GM18861 (cell line): Measurements from ENCODE around the gene PTPN13.
"Not testable (repeated sequence)": the region's sequence is repeated elsewhere in the genome, so short reads cannot be mapped to it uniquely, and the experiment has no call there.

Experiments
- ATAC-seq: cut with Tn5 transposase; IDR thresholded peaks from one replicate; pipeline ENCODE4 v1.9.1; 2021; ENCODE audit not compliant: unreplicated experiment

The PTPN13 gene

DNA sequence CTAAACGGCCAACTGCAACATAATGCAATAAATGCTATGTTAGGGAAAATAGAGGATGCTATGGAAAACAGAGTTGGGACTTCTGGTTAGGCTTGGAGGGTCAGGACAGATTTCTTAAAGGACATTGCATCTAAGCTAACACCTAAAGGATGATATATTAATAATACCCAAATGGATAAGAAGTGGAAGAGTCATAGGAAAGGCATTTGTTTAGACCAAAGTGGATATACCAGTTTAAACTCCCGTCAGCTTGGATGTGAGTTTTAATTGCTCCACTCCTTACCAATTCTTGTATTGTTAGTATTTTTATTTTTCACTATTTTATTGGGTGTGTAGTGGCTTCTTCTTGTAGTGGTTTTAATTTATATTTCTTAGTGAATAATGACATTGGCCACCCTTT, 93.9 kb downstream of the PTPN13 start:
- no peak for ATAC-seq

DNA sequence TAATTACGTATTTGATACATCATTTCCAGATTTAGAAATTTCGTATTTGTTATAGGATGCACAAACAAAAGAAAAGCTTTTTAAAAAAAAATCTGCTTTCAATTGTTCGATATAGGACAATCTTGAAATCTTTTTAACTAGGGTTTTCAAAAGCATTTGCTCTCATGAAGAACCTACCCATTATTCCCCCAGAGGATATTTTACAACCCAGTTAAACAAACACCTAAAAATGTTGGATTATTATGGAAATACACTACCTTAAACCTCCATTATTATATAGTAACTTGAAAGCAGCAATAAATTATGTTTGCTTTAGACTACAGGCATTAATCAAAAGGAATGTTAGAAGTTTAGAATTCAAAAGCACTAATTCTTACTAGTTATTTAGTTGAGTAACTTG, 110.5 kb downstream of the PTPN13 start:
- ATAC-seq, result no peak

DNA sequence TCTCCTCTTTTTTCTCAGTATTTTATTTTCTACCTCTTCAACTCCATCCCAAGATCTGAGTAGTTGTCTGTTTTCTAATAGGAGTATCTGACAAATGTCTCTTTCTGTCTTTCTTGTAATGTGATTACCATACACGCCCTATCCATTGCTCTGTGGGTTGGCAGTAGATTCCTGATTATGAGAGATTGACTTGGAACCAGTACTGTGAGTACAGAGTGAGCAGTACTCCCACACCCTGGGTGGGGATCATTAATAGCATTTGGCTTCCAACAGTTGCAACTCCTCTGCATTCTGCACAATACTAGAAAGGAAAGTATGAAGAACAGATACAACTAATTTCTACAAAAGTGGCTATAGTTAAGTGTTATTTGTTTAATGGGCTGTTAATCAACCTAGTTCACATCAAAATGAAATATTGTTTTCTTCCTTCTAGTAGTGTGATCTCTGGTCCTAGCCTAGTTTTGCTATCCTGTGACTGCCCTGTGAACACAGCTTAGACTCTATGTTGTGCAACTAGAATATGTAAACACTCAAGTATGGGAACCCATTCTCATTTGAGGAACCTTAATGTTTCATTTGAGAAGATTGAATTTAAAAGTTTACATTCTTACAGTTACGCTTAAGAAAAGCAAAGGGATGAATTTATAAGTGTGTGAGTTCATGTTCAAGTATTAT, 112.9 kb downstream of the PTPN13 start:
- no peak for ATAC-seq

DNA sequence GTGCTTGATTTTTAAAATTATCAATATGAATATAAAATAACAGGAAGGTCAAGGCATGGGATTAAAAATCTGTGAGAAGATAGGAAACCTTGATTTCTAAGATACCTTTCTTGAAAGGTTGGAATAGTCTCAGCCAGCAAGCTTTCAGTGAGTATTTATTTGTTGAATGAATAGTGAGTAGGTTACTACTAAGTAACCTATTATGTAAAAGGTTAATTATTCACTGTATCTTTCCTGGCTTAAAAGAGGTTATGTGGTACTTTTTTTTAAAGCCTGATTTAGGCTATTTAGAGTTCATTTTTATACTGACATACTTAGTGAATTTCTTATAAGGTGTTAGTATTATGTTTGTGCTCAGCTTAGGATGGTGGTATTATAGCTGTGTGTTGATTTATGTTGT, 123.5 kb downstream of the PTPN13 start:
- peak; percentile 93 for ATAC-seq

DNA sequence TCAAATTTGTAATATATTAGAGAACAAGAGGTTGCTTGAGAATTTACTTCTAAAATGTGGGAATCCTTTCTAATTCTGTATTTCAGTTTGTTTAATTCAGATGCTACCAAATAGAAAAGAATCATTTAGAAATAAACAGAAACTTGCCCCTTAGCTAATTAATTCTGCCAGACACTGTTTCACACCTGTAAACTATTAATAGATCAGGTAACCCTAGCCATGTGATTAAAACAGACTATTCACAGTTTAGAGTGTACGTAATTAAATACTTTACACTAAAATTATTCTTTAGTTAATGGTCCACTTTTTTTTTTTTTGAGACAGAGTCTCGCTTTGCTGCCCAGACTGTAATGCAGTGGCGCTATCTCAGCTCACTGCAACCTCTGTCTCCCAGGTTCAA, 124.0 kb downstream of the PTPN13 start:
- no peak for ATAC-seq

DNA sequence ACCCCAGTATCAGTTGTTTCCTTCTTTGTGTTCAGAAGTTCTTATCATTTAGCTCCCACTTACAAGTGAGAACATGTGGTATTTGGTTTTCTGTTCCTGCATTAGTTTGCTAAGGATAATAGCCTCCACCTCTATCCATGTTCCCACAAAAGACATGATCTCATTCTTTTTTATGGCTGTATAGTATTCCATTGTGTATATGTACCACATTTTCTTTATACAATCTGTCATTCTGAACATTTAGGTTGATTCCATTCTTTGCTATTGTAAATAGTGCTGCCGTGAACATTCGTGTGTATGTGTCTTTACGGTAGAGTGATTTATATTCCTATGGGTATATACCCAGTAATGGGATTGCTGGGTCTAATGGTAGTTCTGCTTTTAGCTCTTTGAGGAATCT, 125.0 kb downstream of the PTPN13 start:
- ATAC-seq, result not testable (repeated sequence)

DNA sequence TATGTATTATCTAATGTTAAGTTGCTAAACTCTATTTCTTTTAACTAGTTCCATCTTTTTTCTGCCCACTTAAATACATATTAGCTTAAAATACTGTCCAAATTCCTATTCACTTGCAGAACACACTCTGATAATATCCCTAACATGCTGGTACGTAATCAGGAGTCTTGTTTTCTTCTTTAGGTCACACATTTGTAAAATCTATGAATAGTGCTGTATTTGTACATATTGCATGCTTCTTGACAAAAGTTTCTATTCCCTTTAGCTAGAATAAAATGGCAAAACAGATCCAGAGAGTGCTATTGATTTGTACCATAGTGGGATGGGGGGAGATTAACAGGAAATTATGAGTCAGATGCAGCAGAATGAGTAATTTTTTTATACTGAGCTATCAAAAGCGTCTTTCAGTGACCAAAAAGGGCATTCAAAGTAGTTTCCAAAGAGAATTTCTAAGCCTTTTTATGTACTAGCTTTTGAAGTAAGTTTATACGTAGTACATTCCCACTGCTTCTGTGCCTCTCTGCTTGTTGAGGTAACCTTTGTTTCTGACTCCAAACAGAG, 126.5 kb downstream of the PTPN13 start:
- ATAC-seq, result no peak

DNA sequence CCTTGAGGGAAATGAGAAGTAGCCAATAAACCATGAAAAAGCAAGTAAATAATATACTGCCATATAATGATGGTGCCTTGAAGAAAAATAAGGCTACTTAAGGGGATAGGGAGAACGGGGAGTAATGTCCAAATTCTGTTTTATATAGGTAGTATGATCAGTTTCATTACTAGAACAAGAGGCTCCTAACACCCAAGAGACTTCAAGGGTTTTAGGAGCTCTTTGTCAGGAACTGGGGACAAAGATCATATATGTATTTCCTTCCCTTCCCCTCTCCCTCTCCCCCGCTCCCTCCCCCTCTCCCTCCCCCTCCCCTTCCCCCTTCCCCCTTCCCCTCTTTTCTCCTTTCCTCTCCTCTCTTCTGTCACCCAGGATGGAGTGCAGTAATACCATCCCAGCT, 127.3 kb downstream of the PTPN13 start:
- no peak for ATAC-seq

DNA sequence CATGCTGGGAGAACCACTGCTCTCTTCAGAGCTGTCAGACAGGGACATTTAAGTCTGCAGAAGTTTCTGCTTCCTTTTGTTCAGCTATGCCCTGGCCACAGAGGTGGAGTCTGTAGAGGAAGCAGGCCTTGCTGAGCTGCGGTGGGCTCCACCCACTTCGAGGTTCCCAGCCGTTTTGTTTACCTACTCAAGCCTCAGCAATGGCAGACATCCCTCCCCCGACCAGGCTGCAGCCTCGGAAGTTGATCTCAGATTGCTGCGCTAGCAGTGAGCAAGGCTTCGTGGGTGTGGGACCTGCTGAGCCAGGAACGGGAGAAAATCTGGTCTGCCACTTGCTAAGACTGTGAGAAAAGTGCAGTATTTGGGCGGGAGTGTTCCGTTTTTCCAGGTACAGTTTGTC, 136.2 kb downstream of the PTPN13 start:
- no peak for ATAC-seq

DNA sequence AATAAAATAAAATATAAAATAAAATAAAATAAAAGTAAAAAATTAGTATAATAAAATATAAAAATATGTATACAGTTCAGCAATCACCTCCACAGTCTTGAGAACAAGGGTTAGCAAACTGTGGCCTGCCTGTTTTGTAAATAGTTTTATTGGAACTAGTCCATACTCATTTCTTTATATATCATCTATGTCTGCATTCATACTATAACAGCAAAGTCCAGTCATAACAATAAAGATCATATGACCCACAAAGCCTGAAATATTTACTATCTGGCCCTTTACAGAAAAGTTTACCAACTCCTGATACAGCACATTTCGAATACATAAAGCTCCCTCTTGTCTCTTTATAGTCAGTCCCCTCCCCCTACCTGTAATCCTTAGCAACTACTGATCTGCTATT, 143.1 kb downstream of the PTPN13 start:
- no peak for ATAC-seq

DNA sequence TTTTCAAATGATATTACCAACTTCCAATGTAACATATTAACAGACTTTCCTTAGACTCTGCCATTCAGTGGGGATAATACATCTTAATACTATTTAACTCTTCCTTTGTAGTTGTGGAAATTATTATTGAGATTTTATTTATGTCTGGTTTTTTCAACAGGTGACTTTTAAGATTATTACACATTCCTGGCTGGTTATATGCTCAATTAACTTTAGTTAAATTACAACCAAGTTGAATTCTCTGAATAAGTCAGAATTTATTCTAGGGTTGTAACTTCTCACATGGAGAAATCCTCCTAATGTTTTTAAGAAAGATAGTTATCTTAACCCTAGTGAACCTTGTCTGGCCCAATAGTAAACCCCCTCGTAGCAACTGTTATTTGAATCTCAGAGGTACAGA, 147.7 kb downstream of the PTPN13 start:
- no peak for ATAC-seq

DNA sequence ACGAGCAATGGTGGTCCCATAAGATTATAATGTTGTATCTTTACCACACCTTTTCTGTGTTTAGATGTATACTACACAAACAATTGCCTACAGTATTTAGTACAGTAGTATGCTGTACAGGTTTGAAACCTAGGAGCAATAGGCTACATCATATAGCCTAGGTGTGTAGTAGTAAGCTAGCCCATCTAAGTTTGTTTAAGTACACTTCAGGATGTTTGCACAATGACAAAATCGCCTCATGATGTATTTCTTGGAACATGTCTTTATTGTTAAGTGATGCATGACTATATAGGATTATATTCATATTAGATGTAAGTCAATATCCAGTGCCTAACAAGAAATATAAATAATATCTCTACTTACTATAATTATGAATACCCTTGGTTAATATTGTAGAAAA, 150.5 kb downstream of the PTPN13 start:
- no peak for ATAC-seq

DNA sequence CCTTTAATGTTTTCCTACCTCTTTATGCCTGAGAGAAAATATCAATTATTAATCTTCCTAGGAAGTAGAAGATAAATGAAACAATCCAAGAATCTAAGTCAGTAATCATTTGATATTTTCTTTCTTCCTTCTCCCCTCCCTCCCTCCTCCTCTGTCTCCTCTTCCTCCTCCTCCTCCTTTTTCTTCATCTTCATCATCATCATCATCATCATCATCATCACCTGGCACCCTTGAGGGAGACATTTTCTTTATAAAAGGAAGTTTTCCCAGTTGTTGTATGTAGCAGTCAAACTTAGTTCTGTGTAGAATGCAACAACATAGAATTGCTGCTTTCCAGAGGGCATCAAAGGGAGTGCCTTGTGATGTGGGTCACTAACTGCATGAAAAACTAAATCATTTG, 155.0 kb downstream of the PTPN13 start:
- ATAC-seq, result no peak

DNA sequence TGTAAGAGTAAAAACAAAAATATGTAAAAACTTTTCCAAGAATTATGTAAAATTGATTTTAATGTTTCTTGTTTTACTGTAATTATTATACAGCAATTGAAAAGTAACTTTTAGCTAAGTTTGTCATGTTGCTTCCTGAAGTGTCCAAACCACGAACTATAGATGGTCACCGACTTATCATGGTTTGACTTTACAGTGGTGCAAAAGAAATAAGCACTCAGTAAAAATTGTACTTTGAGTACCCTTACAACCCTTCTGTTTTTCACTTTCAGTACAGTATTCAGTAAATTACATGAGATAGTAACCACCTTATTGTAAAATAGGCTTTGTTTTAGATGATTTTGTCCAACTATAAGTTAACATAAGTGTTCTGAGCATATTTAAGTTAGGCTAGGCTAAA, 161.3 kb downstream of the PTPN13 start:
- ATAC-seq, result no peak

DNA sequence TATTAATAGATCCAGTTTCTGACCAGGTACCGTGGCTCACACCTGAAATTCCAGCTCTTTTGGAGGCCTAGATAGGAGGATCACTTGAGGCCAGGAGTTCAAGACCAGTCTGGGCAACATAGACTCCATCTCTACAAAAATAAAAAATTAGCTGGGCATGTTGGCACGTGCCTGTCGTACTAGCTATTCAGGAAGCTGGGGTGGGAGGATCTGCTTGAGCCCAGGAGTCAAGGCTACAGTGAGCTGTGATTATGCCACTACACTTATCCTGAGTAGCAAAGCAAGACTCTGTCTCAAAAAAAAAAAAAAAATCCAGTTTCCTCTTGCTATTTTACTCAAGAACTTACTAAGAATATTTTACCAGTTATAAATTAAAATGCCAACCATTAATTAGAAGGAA, 163.4 kb downstream of the PTPN13 start:
- ATAC-seq, result no peak

DNA sequence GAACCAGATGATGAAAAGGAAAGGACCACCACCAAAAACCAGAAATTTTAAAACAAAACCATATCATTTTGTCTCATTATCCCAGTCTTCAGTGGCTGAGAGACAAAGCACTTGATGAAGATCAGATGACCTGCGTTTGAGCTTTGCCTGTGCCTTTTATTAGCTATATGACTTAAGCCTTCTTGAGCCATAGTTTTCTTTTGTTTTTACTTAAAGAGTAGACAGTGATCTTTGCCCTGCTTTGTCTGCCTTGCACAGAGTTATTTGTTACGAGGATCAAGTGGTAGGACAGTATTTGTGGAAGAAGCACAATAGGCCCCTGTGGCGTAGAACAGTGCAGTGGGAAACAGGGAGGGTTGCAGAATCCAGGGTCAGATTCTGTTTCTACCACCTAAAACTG, 165.2 kb downstream of the PTPN13 start:
- no peak for ATAC-seq

DNA sequence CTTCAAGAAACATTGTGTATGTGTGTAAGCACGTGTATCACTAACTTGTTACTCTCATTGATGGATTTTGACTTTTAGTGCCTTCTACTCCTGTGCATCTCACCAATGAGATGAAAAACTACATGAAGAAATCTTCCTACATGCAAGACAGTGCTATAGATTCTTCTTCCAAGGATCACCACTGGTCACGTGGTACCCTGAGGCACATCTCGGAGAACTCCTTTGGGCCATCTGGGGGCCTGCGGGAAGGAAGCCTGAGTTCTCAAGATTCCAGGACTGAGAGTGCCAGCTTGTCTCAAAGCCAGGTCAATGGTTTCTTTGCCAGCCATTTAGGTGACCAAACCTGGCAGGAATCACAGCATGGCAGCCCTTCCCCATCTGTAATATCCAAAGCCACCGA, 168.5 kb downstream of the PTPN13 start:
- ATAC-seq, result no peak

DNA sequence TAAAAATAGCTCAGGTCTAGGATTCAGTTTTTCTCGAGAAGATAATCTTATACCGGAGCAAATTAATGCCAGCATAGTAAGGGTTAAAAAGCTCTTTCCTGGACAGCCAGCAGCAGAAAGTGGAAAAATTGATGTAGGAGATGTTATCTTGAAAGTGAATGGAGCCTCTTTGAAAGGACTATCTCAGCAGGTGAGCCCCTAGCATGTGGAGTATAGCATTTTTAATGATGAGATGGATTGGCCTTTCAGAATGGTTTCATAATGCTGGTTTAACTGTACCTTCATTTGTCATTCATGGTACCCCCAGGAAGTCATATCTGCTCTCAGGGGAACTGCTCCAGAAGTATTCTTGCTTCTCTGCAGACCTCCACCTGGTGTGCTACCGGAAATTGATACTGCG, 175.7 kb downstream of the PTPN13 start:
- no peak for ATAC-seq

DNA sequence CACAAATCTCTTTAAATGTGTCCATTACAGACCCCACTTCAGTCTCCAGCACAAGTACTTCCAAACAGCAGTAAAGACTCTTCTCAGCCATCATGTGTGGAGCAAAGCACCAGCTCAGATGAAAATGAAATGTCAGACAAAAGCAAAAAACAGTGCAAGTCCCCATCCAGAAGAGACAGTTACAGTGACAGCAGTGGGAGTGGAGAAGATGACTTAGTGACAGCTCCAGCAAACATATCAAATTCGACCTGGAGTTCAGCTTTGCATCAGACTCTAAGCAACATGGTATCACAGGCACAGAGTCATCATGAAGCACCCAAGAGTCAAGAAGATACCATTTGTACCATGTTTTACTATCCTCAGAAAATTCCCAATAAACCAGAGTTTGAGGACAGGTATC, 177.0 kb downstream of the PTPN13 start:
- ATAC-seq, result no peak

DNA sequence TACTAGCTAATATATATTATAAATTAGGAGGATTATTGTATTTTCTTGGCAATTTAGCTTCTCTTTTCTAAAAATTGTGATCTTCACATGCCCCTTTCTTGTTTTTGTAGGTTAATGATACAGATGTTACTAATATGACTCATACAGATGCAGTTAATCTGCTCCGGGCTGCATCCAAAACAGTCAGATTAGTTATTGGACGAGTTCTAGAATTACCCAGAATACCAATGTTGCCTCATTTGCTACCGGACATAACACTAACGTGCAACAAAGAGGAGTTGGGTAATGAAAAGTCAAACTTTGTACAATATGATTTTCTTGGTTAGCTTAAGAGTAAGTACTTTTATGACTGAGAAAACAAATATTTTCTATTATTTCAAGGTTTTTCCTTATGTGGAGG, 180.9 kb downstream of the PTPN13 start:
- ATAC-seq, result no peak

DNA sequence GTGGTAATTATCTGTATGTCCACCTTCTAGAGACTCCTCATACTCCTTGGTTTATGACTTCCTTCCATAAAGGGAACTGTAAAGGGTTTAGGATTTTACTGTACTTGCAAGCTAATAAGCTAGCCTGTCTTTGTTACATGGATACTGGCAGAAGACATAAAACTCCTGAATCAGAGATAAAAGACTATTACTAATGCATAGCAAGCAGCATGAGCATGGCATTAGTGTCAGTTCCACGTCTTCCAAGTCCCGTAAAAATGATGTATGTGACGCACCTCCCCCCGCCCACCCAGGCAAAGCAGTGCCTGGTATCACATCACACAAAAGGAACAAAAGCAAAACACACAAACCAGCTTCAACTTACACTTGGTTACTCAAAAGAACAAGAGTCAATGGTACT, 184.1 kb downstream of the PTPN13 start:
- no peak for ATAC-seq

DNA sequence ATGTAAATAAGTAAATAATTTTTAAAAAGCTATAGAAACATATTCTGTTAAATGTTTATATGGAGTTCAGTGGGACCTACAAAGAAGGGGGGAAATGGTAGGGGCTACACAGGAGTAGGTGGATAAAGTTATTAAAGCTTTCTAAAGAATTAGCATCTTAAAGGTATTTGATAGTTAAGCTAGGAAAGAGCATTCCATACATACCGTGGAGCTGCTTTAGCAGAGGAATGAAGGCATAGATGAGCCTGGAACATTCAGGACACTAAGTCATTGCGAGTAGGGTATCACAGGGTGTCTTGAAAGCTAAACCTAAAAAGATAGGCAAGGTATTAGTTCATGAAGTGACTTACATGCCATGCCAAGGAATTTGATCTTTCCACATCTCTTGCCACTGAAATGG, 194.7 kb downstream of the PTPN13 start:
- no peak for ATAC-seq

DNA sequence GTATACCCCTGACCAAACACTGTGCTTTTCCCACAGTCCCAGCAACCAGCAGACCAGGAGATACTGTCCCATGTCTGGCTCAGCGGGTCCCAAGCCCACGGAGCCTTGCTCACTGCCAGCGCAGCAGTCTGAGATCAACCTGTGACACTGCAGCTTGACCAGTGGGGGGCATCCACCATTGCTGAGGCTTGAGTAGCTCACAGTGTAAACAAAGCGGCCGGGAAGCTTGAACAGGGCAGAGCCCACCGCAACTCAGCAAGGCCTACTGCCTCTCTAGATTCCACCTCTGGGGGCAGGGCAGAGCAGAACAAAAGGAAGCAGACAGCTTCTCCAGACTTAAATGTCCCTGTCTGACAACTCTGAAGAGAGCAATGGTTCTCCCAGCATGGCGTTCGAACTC, 197.0 kb downstream of the PTPN13 start:
- ATAC-seq, result no peak
